ENCODE measurements around the gene AEBP1.

Gene AEBP1

DNA sequence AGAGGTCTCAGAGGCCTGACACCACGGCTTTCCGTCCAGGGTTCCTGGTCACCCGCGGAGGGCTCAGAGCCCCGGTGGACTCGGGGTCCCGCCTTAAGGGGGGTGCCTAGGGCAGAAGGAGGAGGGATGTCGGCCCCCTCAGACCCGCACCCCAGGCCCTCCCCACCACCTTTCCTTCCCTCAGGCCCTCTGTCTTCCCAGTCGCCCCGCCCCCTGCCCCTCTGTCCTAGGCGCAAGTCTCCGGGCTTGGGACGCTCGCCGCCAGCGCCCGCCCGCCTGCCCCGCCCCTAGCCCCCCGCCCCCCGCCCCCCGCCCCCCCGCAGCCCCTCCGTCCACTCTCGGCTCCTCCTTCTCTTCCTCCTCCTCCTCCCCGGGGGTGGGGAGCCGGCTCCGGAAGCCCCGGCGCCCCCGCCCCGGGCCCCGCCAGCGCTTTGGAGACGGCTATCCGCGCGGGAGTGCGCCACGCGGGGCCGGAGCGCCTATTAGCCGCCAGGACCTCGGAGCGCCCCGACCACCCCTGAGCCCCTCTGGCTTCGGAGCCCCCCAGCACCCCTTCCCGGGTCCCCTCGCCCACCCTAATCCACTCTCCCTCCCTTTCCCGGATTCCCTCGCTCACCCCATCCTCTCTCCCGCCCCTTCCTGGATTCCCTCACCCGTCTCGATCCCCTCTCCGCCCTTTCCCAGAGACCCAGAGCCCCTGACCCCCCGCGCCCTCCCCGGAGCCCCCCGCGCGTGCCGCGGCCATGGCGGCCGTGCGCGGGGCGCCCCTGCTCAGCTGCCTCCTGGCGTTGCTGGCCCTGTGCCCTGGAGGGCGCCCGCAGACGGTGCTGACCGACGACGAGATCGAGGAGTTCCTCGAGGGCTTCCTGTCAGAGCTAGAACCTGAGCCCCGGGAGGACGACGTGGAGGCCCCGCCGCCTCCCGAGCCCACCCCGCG, at the start of gene AEBP1:
Gene AEBP1 (plus strand): TSS at position 423 of the 937 bp plus-strand sequence. CDS start 321 bp downstream, at position 744.
- H3K27ac Mint-ChIP-seq: peak within 1 kb of the TSS; percentile 52
- no peaks in the 10 kb centered on the region for H3K36me3 Mint-ChIP-seq (ENCODE audit: low read depth)
- no peaks in the 10 kb centered on the region for H3K9me3 Mint-ChIP-seq
- peak; percentile 43 for DNase-seq
- peak; percentile 53 for ATAC-seq
- peaks cover 22% of the 10 kb centered on the region for H3K4me1 Mint-ChIP-seq
- peak within 1 kb of the TSS; percentile 81 for H3K4me3 Mint-ChIP-seq
- H3K27me3 Mint-ChIP-seq: peaks cover 6% of the 10 kb centered on the region

DNA sequence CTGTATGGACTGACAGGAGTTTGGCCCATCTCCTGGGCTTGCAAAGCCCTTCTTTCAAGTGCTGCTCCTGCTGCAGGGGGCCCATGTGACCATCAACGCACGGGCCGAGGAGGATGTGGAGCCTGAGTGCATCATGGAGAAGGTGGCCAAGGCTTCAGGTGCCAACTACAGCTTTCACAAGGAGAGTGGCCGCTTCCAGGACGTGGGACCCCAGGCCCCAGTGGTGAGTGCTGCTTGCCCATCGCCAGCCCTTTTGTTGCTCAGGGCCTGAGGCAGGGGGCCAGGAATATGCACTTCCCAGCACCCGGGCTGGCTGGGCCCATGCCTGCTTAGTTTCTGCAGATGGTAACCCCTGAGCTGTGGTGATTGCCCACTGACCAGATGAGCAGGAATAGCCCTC, 47.5 kb upstream of the AEBP1 start:
- peaks cover 38% of the 10 kb centered on the region for H3K4me1 Mint-ChIP-seq
- no peak for DNase-seq
- ATAC-seq: no peak
- H3K36me3 Mint-ChIP-seq (ENCODE audit: low read depth): peaks cover 55% of the 10 kb centered on the region
- H3K9me3 Mint-ChIP-seq: no peaks in the 10 kb centered on the region
- no peak overlapping the region for H3K27ac Mint-ChIP-seq
- no peak overlapping the region for H3K4me3 Mint-ChIP-seq
- no peaks in the 10 kb centered on the region for H3K27me3 Mint-ChIP-seq

DNA sequence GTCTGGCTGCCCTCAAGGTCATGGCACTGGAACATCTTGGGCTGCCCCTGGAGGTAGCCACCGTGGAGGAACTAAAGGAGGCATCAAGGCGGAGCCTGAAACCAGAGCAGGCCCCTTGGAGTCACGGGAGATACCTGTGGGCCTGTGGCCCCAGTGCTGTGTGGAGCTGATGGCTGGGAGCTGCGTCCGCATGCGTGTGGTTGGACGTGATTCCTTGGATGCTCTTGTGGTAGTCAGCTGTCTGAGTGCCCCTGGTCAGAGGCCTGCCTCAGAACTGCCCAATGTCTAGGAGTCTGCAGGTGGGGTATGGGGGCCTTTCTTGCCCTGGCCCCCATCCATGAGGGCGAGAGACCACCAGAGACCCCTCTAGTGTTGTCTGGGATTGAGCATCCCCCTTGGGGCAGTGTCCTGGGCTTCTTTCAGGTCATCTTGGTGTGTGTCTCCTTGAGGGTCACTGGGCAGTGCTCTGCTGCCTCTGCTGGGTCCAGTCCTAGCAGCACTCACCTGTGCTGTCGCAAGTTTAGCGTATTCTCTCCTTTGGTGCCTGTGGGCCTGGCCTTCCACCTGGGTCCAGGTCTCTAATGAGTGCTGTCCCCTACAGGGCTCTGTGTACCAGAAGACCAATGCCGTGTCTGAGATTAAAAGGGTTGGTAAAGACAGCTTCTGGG, 46.8 kb upstream of the AEBP1 start:
- Mint-ChIP-seq H3K4me1 (peaks cover 35% of the 10 kb centered on the region), H3K36me3 (ENCODE audit: low read depth) (peaks cover 51% of the 10 kb centered on the region), H3K4me3 (no peak overlapping the region), H3K9me3 (no peaks in the 10 kb centered on the region), H3K27me3 (no peaks in the 10 kb centered on the region), H3K27ac (no peak overlapping the region)
- DNase-seq: no peak
- ATAC-seq: no peak

DNA sequence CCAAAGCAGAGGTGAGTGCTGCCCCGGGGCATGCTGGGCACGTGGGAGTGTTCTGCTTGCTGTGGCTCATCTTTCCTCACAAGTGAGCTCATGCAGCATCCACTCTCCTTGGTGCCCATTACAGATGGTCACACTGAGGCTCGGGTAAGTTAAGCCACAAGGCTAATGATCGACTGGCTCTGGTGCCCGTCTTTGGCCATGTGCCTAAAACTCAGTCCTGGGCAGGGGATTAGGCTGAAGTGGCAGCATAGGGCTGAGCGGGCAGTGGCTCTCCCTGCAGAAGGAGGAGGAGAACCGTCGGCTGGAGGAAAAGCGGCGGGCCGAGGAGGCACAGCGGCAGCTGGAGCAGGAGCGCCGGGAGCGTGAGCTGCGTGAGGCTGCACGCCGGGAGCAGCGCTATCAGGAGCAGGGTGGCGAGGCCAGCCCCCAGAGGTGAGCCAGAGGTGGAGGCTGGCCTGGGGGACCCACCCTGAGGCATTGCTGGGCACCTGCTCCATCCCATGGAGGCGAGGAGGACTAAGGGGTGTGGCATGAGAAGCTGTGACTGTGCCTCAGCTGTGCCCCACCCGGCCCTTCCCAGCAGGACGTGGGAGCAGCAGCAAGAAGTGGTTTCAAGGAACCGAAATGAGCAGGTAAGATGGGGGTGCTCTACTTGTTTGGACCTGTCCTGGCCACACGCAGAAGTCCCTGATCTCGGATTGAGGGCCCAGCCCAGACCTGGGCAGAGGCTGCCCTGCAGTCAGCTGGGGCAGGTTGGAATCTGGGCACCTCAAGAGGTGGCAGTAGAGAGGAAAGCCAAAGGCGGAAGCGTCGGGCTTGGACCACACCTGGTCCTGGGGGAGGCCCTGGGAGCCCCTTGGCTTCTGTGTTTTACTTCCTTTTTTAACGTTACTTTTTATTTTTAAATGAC, 46.0 kb upstream of the AEBP1 start:
- peak overlapping the region; percentile 76 for H3K27ac Mint-ChIP-seq
- ATAC-seq (no peak), DNase-seq (no peak)
- no peaks in the 10 kb centered on the region for H3K27me3 Mint-ChIP-seq
- H3K4me3 Mint-ChIP-seq: no peak overlapping the region
- H3K36me3 Mint-ChIP-seq (ENCODE audit: low read depth): peaks cover 46% of the 10 kb centered on the region
- H3K4me1 Mint-ChIP-seq: peaks cover 35% of the 10 kb centered on the region
- no peaks in the 10 kb centered on the region for H3K9me3 Mint-ChIP-seq

DNA sequence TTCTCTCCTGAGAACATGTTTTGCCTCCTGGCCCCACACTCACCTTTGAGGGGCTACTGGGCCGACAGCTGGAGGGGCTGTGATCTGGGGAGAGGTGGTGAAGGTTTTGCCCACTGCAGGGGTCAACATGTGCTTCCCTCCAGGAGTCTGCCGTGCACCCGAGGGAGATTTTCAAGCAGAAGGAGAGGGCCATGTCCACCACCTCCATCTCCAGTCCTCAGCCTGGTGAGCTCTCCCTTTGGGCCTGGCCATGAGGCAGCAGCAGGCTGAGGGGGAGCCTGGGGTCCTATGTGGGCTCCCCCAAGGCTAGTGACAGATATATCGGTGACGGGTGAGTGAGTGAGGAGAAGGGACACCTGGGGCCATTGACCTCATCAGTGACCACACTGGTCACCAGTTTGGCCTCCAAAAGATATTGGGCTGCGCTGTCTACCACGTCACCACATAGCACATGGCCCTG, 45.4 kb upstream of the AEBP1 start:
- ATAC-seq: no peak
- peaks cover 43% of the 10 kb centered on the region for H3K36me3 Mint-ChIP-seq (ENCODE audit: low read depth)
- H3K4me3 Mint-ChIP-seq: no peak overlapping the region

DNA sequence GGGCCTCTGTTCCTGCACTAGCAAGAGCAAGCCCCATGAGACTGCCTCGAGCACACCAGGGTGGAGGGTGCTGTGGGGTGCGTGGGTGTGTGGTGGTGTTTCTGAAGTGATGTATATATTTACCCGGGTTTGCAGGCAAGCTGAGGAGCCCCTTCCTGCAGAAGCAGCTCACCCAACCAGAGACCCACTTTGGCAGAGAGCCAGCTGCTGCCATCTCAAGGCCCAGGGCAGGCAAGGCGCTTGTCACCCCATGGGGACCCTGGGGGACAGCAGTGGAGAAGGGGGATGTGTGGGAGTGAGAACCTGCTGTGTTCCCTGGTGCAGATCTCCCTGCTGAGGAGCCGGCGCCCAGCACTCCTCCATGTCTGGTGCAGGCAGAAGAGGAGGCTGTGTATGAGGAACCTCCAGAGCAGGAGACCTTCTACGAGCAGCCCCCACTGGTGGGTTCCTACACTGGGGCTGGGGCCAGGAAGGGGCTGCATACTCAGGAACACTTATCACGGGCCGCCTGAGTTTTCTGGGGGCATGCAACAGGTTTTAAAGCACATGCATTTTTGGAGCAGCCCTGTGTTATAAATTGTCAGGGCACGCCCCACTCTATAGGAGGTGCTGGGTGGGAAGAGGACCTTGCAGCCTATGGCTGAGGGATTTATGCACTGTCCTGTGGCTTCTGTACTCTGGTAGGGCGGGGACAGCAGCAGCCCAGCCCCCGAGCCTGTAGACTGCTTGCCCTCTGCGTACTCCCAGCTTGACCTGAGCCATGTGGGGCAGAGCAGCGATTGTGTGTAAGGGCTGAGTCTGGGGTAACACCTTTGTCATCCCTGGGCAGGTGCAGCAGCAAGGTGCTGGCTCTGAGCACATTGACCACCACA, 44.7 kb upstream of the AEBP1 start:
- peak; percentile 60 for ATAC-seq
- no peak overlapping the region for H3K4me3 Mint-ChIP-seq
- H3K27ac Mint-ChIP-seq: peak overlapping the region; percentile 76

More for the DNA sequence above, 45.4 kb upstream of the AEBP1 start:
- Mint-ChIP-seq H3K9me3 (no peaks in the 10 kb centered on the region), H3K27me3 (no peaks in the 10 kb centered on the region), H3K27ac (peak overlapping the region; percentile 76), H3K4me1 (peaks cover 35% of the 10 kb centered on the region)
- DNase-seq: no peak

DNA sequence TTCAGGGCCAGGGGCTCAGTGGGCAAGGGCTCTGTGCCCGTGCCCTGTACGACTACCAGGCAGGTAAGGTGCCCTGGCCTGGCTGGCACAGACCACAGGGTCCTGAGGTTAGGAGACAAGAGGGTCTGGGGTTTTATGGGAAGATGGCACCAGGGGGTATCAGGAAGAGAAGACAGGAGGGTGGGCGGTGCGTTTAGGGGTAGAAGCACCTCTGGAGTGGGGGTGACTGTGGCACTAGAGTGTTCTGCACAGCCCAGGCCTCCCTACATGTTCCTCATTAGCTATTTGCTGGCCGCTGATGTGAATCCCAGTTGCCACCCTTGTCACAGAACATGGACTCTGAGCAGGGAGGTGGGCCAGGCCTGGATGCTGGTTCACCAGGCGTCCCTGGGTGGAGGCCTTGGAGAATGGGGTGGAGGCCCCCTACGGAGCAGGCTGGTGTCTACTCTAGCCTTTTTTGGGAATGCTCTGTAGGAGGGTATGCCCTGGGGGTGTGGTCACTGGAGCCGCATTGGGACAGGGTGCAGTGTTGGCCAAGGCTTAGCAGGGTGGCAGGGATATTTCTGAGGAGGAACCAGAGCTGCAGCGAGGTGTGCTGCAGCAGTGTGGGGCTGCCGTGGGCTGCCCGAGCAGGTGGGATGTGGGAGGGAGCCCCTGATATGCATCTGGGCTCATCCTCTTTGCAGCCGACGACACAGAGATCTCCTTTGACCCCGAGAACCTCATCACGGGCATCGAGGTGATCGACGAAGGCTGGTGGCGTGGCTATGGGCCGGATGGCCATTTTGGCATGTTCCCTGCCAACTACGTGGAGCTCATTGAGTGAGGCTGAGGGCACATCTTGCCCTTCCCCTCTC, 43.8 kb upstream of the AEBP1 start:
- DNase-seq: no peak
- no peaks in the 10 kb centered on the region for H3K27me3 Mint-ChIP-seq
- no peak overlapping the region for H3K4me3 Mint-ChIP-seq
- no peak for ATAC-seq
- H3K36me3 Mint-ChIP-seq (ENCODE audit: low read depth): peaks cover 36% of the 10 kb centered on the region
- no peaks in the 10 kb centered on the region for H3K9me3 Mint-ChIP-seq
- H3K4me1 Mint-ChIP-seq: peaks cover 31% of the 10 kb centered on the region
- no peak overlapping the region for H3K27ac Mint-ChIP-seq

More for the DNA sequence above, 44.7 kb upstream of the AEBP1 start:
- Mint-ChIP-seq H3K36me3 (ENCODE audit: low read depth) (peaks cover 41% of the 10 kb centered on the region), H3K9me3 (no peaks in the 10 kb centered on the region), H3K4me1 (peaks cover 35% of the 10 kb centered on the region), H3K27me3 (no peaks in the 10 kb centered on the region)
- no peak for DNase-seq

DNA sequence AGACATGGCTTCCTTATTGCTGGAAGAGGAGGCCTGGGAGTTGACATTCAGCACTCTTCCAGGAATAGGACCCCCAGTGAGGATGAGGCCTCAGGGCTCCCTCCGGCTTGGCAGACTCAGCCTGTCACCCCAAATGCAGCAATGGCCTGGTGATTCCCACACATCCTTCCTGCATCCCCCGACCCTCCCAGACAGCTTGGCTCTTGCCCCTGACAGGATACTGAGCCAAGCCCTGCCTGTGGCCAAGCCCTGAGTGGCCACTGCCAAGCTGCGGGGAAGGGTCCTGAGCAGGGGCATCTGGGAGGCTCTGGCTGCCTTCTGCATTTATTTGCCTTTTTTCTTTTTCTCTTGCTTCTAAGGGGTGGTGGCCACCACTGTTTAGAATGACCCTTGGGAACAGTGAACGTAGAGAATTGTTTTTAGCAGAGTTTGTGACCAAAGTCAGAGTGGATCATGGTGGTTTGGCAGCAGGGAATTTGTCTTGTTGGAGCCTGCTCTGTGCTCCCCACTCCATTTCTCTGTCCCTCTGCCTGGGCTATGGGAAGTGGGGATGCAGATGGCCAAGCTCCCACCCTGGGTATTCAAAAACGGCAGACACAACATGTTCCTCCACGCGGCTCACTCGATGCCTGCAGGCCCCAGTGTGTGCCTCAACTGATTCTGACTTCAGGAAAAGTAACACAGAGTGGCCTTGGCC, 43.0 kb upstream of the AEBP1 start:
- ATAC-seq (no peak), DNase-seq (no peak)
- H3K9me3 Mint-ChIP-seq: no peaks in the 10 kb centered on the region
- H3K4me3 Mint-ChIP-seq: no peak overlapping the region
- peaks cover 29% of the 10 kb centered on the region for H3K36me3 Mint-ChIP-seq (ENCODE audit: low read depth)
- peaks cover 30% of the 10 kb centered on the region for H3K4me1 Mint-ChIP-seq
- H3K27ac Mint-ChIP-seq: no peak overlapping the region
- H3K27me3 Mint-ChIP-seq: no peaks in the 10 kb centered on the region

DNA sequence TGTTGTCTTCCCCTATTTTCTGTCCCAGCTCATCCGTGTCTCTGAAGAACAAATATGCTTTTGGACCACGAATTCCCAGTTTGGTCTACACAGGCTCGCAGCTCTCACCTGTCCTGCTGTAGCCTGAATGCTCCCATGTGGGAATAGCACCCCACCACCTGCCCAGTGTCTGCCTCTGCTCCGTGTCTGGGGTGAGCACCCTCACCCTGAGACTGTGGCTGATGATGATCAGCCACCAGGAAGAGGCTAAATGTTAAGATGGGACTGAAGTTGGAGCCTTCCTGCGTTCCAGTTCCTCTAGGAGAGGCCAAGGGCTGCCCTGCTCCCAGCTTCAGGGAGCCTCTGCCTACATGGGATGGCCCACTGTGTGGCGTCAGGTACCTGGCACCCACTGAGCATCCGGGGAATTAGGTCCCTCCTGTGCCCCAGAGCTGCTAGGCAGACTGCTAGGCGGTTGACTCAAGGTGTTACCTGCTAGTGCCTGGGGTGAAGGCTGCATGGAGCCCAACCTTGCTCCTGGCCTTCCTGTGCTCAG, 42.4 kb upstream of the AEBP1 start:
- DNase-seq (no peak), ATAC-seq (no peak)
- Mint-ChIP-seq H3K27ac (no peak overlapping the region), H3K36me3 (ENCODE audit: low read depth) (peaks cover 24% of the 10 kb centered on the region), H3K9me3 (no peaks in the 10 kb centered on the region), H3K27me3 (no peaks in the 10 kb centered on the region), H3K4me3 (no peak overlapping the region), H3K4me1 (peaks cover 31% of the 10 kb centered on the region)

DNA sequence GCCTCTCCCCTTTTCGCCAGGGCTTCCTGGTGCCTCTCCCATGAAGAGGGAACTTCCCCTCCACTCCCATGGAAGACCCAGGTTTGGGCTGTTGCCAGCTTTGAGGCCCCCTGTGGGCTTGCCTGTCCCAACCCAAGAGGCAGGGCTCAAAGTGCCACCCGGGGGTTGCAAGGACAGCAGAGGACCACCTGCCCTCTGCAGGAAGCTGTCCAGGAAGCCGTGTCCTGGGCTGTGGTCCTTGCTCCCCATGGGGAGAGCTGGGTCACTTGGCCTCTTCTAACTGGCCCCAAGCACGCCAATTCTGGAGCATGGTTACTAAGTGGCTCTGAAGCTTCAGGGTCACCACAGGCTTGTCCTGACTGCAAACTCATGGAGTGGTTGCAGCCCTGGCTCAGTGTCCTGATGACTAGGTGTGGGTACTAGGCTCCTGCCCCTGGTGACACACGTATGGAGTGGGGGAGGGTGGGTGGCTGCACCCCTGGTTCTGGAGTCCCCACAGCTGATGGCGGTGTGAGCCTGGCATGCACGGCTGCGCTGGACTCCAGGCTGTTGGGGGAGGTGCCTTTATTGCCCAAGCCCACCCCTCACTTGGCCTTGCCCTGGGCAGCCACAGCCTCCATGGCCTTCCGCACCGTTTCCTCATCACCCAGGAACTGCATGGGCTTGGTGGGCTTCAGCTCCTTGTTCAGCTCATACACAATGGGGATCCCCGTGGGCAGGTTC, 41.8 kb upstream of the AEBP1 start:
- H3K27me3 Mint-ChIP-seq: no peaks in the 10 kb centered on the region
- peaks cover 22% of the 10 kb centered on the region for H3K36me3 Mint-ChIP-seq (ENCODE audit: low read depth)
- ATAC-seq: no peak
- no peak overlapping the region for H3K27ac Mint-ChIP-seq
- no peak for DNase-seq
- H3K4me3 Mint-ChIP-seq: no peak overlapping the region
- H3K9me3 Mint-ChIP-seq: no peaks in the 10 kb centered on the region
- H3K4me1 Mint-ChIP-seq: peaks cover 35% of the 10 kb centered on the region

DNA sequence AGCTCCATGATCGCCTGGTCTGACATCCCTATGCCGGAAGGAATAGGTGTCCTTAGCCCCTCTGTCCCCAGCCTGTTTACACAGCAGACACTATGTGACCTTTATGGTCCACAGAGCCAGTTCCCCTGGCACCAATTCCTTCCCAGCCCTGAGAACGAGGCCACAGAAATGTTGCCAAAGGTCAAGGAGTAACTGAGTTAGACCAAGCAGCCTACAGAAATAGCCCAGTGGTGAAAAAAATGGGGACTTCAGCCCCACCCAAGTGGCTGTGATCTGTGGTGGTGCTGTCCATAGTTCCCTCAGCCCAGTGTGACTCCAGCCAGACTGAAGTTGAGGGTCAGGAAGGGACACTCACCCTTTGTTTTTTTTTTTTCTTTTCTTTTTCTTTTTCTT, 41.2 kb upstream of the AEBP1 start:
- no peak for ATAC-seq
- DNase-seq: no peak
- H3K27me3 Mint-ChIP-seq: no peaks in the 10 kb centered on the region
- H3K9me3 Mint-ChIP-seq: no peaks in the 10 kb centered on the region
- peaks cover 32% of the 10 kb centered on the region for H3K4me1 Mint-ChIP-seq
- peaks cover 17% of the 10 kb centered on the region for H3K36me3 Mint-ChIP-seq (ENCODE audit: low read depth)
- H3K4me3 Mint-ChIP-seq: no peak overlapping the region
- H3K27ac Mint-ChIP-seq: no peak overlapping the region

DNA sequence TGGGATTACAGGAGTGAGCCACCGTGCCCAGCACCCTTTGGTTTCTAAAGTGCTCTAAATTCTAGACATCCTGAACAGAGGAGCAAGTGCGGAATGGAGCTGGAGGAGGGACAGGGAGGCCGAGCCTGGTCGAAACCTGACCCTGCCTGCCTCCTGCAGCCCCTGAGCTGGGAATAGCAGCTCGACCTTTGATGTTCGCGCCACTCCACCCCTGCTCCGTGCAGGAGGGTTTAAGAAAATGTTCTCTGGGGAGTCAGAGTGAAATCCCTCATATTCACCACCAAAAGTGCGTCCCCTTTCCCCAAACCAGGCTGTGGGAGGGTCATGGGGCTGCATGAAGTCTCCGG, 40.6 kb upstream of the AEBP1 start:
- Mint-ChIP-seq H3K9me3 (no peaks in the 10 kb centered on the region), H3K4me3 (no peak overlapping the region), H3K27ac (no peak overlapping the region), H3K4me1 (peaks cover 26% of the 10 kb centered on the region), H3K36me3 (ENCODE audit: low read depth) (peaks cover 13% of the 10 kb centered on the region), H3K27me3 (no peaks in the 10 kb centered on the region)
- DNase-seq: no peak
- no peak for ATAC-seq
